ENCODE results near the gene NFXL1.

Gene NFXL1

DNA sequence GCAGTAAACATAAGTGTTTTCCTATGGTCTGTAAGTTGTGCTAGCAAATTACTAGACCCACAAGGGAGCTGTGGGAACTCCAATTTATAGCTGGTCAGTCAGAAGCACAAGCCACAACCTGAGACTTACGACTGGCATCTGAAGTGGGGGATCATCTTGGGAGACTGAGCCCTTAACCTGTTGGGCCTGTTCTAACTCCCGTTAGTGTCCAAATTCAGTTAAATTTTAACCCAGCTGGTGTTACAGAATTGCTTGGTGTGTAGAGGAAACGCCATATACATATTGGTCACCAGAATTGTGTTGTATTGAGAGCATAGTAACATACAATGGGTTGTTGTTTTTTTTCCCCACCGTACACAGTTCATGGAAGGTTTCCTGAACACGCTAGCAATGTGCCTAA, 25.1 kb upstream of the NFXL1 start:
- no peak overlapping the region for H3K4me3 ChIP-seq (ENCODE audit: low read depth, low read length)
- DNase-seq (ENCODE audit: low read depth): no peak
- no peak for TF ChIP-seq CTCF (IDR thresholded peaks at IDR 0.05; ENCODE audit: low read depth, low read length)
- TF ChIP-seq, protein P1, sequence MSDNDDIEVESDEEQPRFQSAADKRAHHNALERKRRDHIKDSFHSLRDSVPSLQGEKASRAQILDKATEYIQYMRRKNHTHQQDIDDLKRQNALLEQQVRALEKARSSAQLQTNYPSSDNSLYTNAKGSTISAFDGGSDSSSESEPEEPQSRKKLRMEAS (IDR thresholded peaks at IDR 0.05; ENCODE audit: low read depth, low read length): no peak
- TF ChIP-seq MYC (IDR thresholded peaks at IDR 0.05; ENCODE audit: low read depth, low read length): no peak
- TF ChIP-seq POLR2A (IDR thresholded peaks at IDR 0.05; ENCODE audit: extremely low read depth, insufficient read length): no peak

GRCh38 chr4:47936336-47936735, 22.0 kb upstream of the NFXL1 start:
- no peak for DNase-seq (ENCODE audit: low read depth)
- TF ChIP-seq POLR2A (IDR thresholded peaks at IDR 0.05; ENCODE audit: extremely low read depth, insufficient read length) (no peak), MYC (IDR thresholded peaks at IDR 0.05; ENCODE audit: low read depth, low read length) (no peak), CTCF (IDR thresholded peaks at IDR 0.05; ENCODE audit: low read depth, low read length) (no peak)
- TF ChIP-seq, protein P1 (IDR thresholded peaks at IDR 0.05; ENCODE audit: low read depth, low read length): no peak
- no peak overlapping the region for H3K4me3 ChIP-seq (ENCODE audit: low read depth, low read length)

- TF ChIP-seq POLR2A (IDR thresholded peaks at IDR 0.05; ENCODE audit: extremely low read depth, insufficient read length) (no peak), CTCF (IDR thresholded peaks at IDR 0.05; ENCODE audit: low read depth, low read length) (peak; percentile 28)
- DNase-seq (ENCODE audit: low read depth): peak; percentile 67
- H3K4me3 ChIP-seq (ENCODE audit: low read depth, low read length): no peak overlapping the region
Measured at GRCh38 chr4:47933840-47934239, 19.5 kb upstream of the NFXL1 start.

- no peak for TF ChIP-seq CTCF (IDR thresholded peaks at IDR 0.05; ENCODE audit: low read depth, low read length)
- no peak for TF ChIP-seq MYC (IDR thresholded peaks at IDR 0.05; ENCODE audit: low read depth, low read length)
- no peak for TF ChIP-seq POLR2A (IDR thresholded peaks at IDR 0.05; ENCODE audit: extremely low read depth, insufficient read length)
- TF ChIP-seq, protein P1 (IDR thresholded peaks at IDR 0.05; ENCODE audit: low read depth, low read length): no peak
- no peak overlapping the region for H3K4me3 ChIP-seq (ENCODE audit: low read depth, low read length)
- no peak for DNase-seq (ENCODE audit: low read depth)
Measured at GRCh38 chr4:47930971-47931804, 16.8 kb upstream of the NFXL1 start.

- TF ChIP-seq CTCF (IDR thresholded peaks at IDR 0.05; ENCODE audit: low read depth, low read length) (no peak), MYC (IDR thresholded peaks at IDR 0.05; ENCODE audit: low read depth, low read length) (no peak), POLR2A (IDR thresholded peaks at IDR 0.05; ENCODE audit: extremely low read depth, insufficient read length) (no peak)
- TF ChIP-seq, protein P1 (IDR thresholded peaks at IDR 0.05; ENCODE audit: low read depth, low read length): no peak
- DNase-seq (ENCODE audit: low read depth): no peak
Measured at GRCh38 chr4:47929682-47930201, 15.4 kb upstream of the NFXL1 start.

More at GRCh38 chr4:47929682-47930201, 15.4 kb upstream of the NFXL1 start:
- no peak overlapping the region for H3K4me3 ChIP-seq (ENCODE audit: low read depth, low read length)
